ENCODE data around the gene COL4A1.

The COL4A1 gene

GRCh38 chr13:110304256-110304655 is 2.7 kb downstream of the COL4A1 start:
- Histone ChIP-seq H3K27me3 (ENCODE audit: insufficient read depth, low read length) (no peaks in the 10 kb centered on the region; the same call in 1 of the 2 replicates), H3K4me1 (ENCODE audit: insufficient read depth, low read length, severe bottlenecking) (no peaks in the 10 kb centered on the region)

GRCh38 chr13:110303644-110304043 is 3.3 kb downstream of the COL4A1 start:
- no peak overlapping the region for H3K4me2 ChIP-seq (ENCODE audit: low read length)
- H3K9me3 ChIP-seq (ENCODE audit: low read length), result no peaks in the 10 kb centered on the region

More at GRCh38 chr13:110304256-110304655, 2.7 kb downstream of the COL4A1 start:
- no peak overlapping the region for H3K27ac ChIP-seq (ENCODE audit: low read depth, low read length, poor library complexity, severe bottlenecking)
- no peaks in the 10 kb centered on the region for H3F3A ChIP-seq (ENCODE audit: insufficient read depth, low read length)
- no peak overlapping the region for H3K4me3 ChIP-seq (ENCODE audit: low read depth, low read length, poor library complexity, severe bottlenecking)
- no peak for TF ChIP-seq CTCF (IDR thresholded peaks at IDR 0.05; ENCODE audit: low read length)
- TF ChIP-seq EZH2 (IDR thresholded peaks at IDR 0.05; ENCODE audit: borderline replicate concordance, low read length), result no peak
- no peaks in the 10 kb centered on the region for H4K20me1 ChIP-seq (ENCODE audit: insufficient read depth, low read length)
- no peaks in the 10 kb centered on the region for H3K9me2 ChIP-seq (ENCODE audit: low read depth, low read length)
- H3K36me3 ChIP-seq (ENCODE audit: insufficient read depth, low read length), result no peaks in the 10 kb centered on the region
- H3K79me2 ChIP-seq (ENCODE audit: insufficient read depth, low read length), result no peaks in the 10 kb centered on the region
- H2AFZ ChIP-seq (ENCODE audit: low read length), result no peak overlapping the region
- no peaks in the 10 kb centered on the region for H3K9me3 ChIP-seq (ENCODE audit: low read length)
- no peak overlapping the region for H3K4me2 ChIP-seq (ENCODE audit: low read length)
- H3K9ac ChIP-seq (ENCODE audit: low read length), result no peak overlapping the region

GRCh38 chr13:110302997-110303396 is 4.0 kb downstream of the COL4A1 start:
- no peak overlapping the region for H2AFZ ChIP-seq (ENCODE audit: low read length)
- H3K9ac ChIP-seq (ENCODE audit: low read length), result no peak overlapping the region
- H3K4me3 ChIP-seq (ENCODE audit: low read depth, low read length, poor library complexity, severe bottlenecking), result no peak overlapping the region
- no peaks in the 10 kb centered on the region; the same call in 1 of the 2 replicates for H3K27me3 ChIP-seq (ENCODE audit: insufficient read depth, low read length)
- H3K4me2 ChIP-seq (ENCODE audit: low read length), result no peak overlapping the region
- no peaks in the 10 kb centered on the region for H3K9me3 ChIP-seq (ENCODE audit: low read length)
- no peaks in the 10 kb centered on the region for H3K4me1 ChIP-seq (ENCODE audit: insufficient read depth, low read length, severe bottlenecking)
- no peaks in the 10 kb centered on the region for H3K9me2 ChIP-seq (ENCODE audit: low read depth, low read length)
- H3K27ac ChIP-seq (ENCODE audit: low read depth, low read length, poor library complexity, severe bottlenecking), result no peak overlapping the region
- H3F3A ChIP-seq (ENCODE audit: insufficient read depth, low read length), result no peaks in the 10 kb centered on the region
- TF ChIP-seq EZH2 (IDR thresholded peaks at IDR 0.05; ENCODE audit: borderline replicate concordance, low read length) (no peak), CTCF (IDR thresholded peaks at IDR 0.05; ENCODE audit: low read length) (no peak)
- no peaks in the 10 kb centered on the region for H3K36me3 ChIP-seq (ENCODE audit: insufficient read depth, low read length)
- no peaks in the 10 kb centered on the region for H4K20me1 ChIP-seq (ENCODE audit: insufficient read depth, low read length)
- no peaks in the 10 kb centered on the region for H3K79me2 ChIP-seq (ENCODE audit: insufficient read depth, low read length)

More at GRCh38 chr13:110303644-110304043, 3.3 kb downstream of the COL4A1 start:
- Histone ChIP-seq H2AFZ (ENCODE audit: low read length) (no peak overlapping the region), H3K9me2 (ENCODE audit: low read depth, low read length) (no peaks in the 10 kb centered on the region), H3K4me3 (ENCODE audit: low read depth, low read length, poor library complexity, severe bottlenecking) (no peak overlapping the region), H3K27me3 (ENCODE audit: insufficient read depth, low read length) (no peaks in the 10 kb centered on the region; the same call in 1 of the 2 replicates), H3K36me3 (ENCODE audit: insufficient read depth, low read length) (no peaks in the 10 kb centered on the region), H3K79me2 (ENCODE audit: insufficient read depth, low read length) (no peaks in the 10 kb centered on the region), H3F3A (ENCODE audit: insufficient read depth, low read length) (no peaks in the 10 kb centered on the region), H3K4me1 (ENCODE audit: insufficient read depth, low read length, severe bottlenecking) (no peaks in the 10 kb centered on the region), H4K20me1 (ENCODE audit: insufficient read depth, low read length) (no peaks in the 10 kb centered on the region), H3K9ac (ENCODE audit: low read length) (no peak overlapping the region), H3K27ac (ENCODE audit: low read depth, low read length, poor library complexity, severe bottlenecking) (no peak overlapping the region)
- TF ChIP-seq CTCF (IDR thresholded peaks at IDR 0.05; ENCODE audit: low read length), result no peak
- no peak for TF ChIP-seq EZH2 (IDR thresholded peaks at IDR 0.05; ENCODE audit: borderline replicate concordance, low read length)

Data from OCI-LY1 (cell line).